HG02610 (cell line): ENCODE data around the gene DNASE2B.

Experiments used
- ATAC-seq: cut with Tn5 transposase; IDR thresholded peaks from one replicate; pipeline ENCODE4 v1.9.1; 2021; ENCODE audit warnings: mild to moderate bottlenecking, moderate library complexity; ENCODE audit not compliant: unreplicated experiment

DNASE2B gene, protein sequence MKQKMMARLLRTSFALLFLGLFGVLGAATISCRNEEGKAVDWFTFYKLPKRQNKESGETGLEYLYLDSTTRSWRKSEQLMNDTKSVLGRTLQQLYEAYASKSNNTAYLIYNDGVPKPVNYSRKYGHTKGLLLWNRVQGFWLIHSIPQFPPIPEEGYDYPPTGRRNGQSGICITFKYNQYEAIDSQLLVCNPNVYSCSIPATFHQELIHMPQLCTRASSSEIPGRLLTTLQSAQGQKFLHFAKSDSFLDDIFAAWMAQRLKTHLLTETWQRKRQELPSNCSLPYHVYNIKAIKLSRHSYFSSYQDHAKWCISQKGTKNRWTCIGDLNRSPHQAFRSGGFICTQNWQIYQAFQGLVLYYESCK

DNA sequence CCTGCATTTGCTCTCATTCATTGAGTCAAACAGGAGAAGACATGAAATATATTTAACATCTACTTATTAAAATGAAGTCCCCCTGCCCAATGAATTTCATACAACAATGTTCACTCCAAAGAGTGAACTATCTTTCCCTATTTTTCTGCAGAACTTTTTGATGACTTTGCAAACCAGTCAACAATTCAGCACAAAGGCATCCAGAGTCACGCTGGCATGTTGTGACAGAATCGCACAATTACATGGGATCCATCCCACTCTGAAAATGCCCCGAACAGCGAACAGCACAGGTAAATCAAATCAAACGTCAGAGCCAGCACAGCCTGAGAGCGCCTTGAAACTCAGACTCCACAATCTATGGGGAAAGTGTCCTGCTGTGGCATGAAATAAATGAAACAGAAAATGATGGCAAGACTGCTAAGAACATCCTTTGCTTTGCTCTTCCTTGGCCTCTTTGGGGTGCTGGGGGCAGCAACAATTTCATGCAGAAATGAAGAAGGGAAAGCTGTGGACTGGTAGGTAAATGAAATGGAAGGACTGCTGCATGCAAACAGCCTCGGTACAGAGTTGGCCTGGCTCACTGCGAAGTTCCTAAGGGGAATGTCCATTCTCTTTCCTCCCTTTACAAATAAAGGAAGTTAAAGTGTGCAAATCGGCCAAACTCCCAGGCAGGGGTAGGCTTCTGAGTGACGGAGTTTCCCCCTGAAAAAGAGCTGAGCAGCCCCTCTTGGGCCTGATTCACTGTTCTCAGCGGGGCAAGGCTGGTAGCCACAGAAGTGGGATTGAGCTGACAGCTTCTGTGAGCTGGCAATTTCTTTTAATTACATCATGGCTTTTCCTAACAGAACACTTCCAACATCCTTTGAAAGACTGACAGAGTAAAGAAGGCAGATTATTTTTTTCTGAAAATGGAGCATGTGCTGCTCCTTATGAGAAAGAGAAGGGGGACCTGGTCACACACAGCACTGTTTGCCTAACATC is at the start of gene DNASE2B:
Gene DNASE2B, plus strand, starts transcription at position 310 of the 981 bp plus-strand sequence. Its CDS starts 81 bp downstream, at position 391.
- ATAC-seq, result no peak

DNA sequence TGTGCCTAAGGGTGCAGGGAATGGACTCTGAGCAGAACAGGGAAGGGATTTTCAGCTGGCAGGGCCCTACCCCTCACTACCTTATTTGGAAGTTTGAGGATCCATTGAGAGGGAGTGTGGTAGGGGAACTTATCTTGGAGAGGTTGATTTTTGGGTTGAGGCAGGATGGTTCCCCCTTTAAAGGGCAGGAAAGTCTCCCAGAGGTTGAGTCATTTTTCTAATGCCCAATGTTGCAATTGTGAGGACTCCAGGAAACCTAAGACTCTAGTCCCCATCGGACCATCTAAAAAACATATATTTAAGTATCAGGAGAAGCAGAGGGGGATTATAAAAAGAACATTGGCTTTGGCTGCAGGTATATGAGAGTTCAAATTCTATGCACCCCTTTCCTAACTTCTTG is 49.5 kb upstream of the DNASE2B start:
- no peak for ATAC-seq

DNA sequence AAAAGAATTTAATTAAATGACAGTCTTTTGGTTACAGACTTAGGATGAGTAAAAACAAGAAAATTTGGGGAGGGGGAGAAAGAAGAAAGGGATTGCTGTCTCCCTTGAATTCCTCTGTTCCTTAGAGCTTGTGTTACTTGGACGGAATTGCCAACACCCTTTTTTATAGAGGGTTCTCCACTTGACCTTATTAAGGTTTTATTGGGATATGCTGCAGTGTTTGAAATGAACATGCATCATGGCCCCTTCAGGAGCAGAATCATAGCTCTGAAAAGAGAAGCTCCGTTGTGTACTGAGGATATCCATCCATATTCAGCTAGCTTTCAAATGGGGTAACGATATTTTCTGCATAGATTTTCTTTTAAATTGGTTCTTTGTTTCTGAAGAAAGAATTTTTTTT is 48.2 kb upstream of the DNASE2B start:
- ATAC-seq, result no peak

DNA sequence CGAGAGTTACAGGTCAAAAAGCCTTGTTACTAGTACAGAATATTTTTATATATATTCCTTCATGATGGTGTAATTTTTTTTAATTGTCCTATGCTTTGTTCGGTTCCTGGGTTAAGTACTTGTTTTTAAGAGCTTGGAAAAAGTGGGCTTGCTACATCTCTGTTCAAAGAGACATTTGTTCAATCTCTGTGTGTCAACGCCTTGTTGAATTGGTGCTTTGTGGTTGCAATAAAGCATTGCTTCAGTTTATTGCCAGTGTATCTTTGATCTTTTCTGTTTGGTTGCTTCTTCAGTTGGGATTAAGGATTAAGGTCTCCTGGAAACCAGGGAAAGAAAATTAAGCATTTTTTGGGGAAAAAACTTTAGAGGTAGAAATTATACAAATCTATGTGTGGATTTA is 47.7 kb upstream of the DNASE2B start:
- ATAC-seq, result no peak

DNA sequence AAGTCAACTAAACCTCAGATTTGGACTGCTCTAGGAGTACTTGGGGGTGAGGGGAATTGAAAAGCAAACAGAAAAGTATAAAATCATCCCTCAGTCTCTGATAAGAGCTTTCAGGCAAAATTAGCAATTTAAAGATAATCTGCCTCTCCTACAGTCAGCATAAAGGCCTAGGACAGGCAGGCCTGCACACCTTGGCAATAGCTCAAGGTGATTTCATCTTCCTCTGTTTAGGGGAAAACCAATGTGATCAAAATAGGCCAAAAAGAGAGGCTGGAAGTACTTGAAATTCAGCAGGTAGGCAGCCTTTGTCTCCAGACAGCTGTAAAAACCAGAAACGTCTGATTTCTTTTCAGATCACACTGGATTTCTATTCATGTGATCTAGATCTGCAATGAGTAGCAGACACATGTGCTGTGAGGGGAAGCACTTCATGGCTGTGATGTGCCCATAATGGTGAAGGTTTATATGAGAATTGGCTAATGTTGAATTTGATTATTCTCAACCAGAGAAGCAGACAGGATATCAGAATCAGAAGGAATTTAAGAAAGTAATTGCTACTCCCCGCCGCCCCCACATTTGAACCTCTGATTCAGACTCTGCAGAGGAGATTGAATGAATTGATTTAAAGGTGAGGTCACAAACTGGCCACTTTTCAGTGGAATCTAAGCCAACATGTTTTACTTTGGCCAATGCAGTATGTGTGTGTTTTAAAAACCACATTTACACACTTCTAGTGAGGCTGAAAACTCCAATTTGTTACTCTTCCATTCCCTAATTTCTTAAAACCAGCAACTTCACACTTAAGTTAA is 45.8 kb upstream of the DNASE2B start:
- no peak for ATAC-seq

DNA sequence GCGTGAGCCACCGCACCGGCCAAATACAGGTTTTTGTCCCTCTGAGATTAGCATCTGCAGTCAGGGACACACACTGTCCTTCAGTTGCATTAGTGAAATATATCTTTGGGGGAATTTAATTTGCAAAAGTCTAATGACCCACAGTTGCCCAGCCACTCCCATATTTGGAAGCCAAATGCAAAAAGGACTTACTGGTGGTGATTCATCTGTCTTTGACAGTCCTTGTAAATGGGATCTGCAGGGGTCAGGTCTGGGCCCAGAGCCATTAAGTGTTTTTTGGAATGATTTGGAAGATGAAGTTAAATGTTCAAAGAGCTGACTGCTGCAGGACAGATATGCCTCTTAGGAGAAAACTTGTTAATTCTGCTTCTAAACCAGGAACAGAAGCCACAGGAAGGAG is 44.6 kb upstream of the DNASE2B start:
- no peak for ATAC-seq

DNA sequence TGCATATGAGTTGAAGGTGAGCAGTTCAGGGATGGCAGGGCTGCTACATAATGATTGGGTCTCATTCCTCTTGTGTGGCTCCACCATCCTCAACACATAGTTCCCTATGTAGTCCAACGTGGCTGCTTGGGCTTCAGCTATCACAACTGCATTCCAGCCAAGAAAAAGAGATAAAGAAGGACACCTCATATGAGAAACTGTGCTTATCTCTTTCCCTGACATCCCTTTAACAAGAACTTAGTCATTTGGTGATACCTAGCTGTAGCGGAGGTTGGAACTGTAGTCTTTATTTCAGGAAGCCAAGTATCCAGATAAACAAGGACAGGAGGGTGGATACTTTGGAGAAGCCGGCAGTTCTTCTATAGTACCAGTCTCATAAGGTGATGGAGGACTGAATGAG is 42.7 kb upstream of the DNASE2B start:
- ATAC-seq, result no peak

DNA sequence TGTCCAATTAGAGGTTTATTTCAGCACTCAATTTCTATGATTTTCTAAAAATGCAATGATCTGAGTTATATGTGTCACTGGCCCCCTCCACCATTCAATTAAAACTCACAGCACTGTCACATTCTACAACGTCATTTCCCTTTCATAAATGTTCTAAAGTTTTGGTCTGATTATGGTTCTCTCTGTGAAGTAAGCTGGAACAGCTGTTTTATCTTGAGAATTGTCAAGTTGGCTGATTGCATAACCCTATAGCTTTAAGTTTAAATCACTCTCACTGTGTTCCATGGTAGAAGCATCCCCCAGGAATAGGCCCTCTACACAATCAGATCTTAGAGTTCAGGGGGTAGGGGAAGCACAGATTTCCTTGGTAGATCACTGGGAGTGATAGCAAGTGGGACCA is 41.4 kb upstream of the DNASE2B start:
- no peak for ATAC-seq

DNA sequence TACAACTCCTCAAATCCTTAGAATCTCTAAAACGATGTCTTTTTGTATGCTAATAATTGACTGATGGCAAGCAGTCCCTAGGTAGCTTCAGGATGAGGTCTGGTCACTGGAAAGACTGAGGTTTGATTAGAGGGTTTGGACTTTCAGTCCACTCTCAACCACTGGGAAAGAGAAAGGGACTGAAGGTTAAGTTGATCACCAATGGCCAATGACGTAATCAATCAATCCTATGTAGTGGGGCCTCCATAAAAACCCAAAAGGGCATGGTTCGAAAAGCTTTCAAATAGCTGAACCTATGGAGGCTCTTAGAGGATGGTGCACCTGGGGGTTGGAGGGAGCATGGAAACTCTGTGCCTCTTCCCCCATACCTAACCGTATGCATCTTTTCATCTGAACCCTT is 39.6 kb upstream of the DNASE2B start:
- no peak for ATAC-seq

DNA sequence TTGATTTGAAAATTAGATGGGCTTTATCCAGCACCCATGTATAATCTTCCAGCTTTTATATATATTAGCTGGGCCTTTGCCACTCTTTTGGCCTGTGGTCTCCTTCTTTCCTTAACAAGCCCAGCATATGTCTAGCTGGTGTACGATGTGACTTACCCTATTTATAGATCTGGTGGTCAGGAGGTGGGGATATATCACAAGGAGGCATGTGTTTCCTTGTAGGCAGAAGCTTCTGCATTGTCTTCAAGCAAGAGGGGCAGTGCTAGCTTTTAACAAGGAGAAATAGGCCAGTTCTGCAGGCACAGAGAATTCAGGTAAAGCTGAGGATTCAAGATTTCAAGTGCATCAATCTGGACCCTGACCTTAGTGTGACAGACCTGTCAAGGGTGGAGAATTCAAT is 38.0 kb upstream of the DNASE2B start:
- no peak for ATAC-seq

DNA sequence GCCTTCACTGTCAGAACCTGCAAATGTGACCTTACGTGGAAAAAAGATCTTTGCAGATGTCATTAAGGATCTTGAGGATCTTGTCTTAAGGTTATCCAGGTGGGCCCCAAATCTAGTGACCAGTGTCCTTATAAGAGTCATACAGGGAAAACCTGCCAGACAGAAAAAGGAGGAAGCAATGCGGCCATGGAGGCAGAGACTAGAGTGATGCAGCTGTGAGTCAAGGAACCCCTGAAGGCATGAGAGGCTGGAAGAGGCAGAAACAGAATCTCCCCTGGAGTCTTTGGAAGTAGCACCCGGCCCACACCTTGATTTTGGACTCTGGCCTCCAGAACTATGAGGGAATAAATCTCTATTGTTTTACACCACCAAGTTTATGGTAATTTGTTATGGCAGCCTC is 36.5 kb upstream of the DNASE2B start:
- no peak for ATAC-seq

DNA sequence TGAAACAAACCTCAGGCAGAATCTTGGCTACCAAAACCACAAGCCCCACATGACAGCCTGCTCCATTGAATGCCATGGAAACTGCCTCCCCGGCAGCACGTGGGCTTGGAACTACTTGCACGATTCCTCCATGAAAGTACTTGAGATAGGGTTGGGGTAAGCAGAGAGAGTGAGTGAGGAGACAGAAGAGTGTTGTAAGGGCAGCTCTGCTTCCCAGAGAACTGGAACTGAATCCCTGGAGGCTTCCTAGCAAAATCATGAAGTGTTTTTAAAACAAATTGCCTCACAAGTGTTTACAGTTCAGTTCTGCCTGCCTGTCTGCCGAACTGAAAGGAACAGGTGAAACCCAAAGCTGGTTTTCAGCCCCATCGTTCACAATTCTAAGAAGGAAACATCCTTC is 35.3 kb upstream of the DNASE2B start:
- no peak for ATAC-seq

DNA sequence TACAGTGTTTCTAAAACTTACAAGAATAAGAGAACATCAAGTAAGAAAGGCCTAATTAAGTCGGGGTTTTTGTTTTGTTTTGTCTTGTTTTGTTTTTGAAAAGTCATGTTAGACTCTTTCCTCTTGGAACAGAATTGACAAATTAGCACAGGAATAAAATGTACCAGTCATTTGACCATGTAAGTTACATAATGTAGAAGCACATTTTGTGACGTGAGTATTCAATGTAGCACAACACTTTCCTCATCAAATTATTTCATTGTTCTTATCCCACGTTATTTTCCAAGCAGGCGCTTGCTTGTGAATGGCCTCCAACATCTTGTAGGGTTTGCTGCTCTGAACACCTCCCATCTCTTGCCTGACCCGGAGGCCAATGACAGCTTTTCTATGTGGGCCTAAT is 34.7 kb upstream of the DNASE2B start:
- no peak for ATAC-seq

DNA sequence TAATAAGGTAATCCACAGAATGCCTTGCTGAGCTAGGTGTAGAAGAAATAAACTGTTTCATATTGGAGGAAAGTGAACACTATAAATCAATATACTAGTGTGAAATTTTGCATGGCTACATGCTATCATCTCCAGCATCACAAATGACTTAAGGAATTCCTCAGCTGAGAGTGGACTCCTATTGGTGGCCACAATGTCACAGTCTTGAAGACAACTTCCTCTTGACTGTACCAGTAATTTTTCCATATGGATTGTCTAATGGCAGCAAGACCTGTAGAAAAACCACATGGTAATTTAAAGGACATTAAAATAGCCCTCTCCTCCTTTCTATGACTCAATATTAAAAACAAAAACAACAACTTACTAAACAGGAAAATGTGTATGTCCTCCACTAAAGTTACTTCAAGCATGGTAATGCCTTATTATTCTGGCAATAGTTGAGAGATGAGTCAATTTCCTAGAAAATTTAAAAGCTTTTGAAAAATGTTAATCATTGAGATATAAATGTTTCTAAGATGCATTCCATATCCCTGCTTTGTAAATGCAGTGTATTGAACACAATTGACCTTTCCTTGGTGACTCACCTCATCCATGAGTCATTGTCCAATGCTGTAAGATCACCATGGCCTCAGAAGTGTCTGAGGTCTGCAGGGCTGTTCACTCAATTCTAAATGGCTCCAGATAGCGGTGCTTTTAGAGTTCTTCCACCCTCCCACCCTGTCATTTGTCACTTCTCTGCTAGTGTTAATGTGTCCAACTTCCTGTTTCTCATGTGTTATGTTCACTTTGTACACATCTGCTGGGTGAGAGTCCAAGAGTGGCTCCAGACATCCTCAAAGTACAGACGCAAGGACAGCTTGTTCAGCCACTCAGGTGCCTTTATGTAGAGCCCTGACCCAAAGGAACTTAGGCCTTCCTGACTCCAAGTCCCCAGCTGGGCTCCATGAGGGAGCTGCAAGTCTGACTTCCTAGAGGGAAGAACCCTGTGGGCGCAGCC is 32.8 kb upstream of the DNASE2B start:
- no peak for ATAC-seq

DNA sequence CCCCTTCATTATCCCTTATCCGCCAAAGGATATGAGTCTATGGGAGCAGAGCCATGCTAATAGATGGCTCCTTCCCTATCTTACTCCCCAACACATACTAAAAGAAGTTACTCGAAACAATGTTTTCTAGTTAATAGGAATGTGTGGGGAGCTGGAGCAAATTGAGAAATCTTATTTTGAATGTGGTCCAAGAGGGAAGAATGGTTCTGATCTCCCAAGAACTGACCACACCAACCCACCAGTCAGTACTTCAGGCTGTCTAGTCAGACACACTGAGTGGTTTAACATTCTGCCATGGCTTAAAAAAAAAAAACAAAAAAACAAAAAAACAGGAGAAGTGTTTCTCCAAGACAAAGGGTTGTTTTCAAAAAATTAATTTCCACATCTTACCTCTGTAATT is 31.5 kb upstream of the DNASE2B start:
- no peak for ATAC-seq

DNA sequence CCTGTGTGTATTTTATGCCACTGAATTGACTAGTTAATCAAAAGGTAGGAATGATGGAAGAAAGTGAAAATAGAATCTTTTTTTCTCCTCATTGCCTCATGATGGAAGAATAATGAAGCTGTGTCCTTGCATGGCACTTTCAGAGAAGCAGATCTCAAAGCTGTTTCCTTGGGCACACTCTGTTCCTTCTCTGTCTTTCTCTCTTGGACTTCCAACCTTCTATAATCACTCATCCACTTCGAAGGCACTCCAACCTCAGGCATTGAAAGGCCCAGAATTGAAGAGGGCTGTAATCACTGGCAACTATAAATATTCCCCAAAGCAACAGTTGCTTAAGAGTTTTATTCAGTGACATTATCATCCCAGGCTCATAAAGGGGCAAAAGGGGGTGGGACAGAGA is 31.1 kb upstream of the DNASE2B start:
- no peak for ATAC-seq

DNA sequence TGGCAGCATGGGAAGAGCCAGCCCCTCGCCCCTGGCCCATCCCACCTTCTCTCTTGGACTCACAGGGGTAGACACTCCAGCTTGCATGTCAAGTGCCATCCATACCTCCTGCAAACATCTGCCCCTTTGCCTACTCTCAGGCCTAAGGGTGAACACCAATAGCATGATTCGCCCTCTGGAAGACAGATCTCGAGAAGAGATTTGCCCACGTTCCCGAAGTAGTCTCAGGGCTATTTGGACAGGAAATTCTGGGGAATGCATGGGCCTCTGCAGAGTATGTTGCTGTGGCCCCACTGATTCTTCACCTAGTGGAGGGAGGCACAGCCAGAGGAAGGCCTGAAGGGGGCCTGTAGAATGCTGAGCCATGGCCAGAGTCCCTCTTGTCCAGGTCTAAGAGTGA is 29.8 kb upstream of the DNASE2B start:
- ATAC-seq, result no peak

DNA sequence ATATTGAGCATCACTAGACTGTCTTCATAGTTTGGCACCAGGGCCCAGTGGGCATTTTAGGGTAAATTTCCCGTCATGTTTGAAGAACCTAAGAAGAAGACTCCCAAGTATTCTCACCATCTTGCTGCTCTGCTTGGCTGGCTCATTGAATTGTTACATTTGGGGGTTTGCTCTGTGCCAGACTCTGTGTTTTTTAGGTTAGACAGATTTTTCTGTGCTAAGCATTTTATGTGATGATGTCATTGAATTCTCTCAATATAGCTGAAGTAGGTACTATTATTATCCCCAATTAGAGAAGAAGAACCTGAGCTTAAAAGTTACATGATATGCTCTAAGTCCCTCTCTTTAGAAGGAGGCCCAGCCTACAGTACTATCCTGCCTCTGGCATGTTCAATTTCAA is 28.0 kb upstream of the DNASE2B start:
- no peak for ATAC-seq

DNA sequence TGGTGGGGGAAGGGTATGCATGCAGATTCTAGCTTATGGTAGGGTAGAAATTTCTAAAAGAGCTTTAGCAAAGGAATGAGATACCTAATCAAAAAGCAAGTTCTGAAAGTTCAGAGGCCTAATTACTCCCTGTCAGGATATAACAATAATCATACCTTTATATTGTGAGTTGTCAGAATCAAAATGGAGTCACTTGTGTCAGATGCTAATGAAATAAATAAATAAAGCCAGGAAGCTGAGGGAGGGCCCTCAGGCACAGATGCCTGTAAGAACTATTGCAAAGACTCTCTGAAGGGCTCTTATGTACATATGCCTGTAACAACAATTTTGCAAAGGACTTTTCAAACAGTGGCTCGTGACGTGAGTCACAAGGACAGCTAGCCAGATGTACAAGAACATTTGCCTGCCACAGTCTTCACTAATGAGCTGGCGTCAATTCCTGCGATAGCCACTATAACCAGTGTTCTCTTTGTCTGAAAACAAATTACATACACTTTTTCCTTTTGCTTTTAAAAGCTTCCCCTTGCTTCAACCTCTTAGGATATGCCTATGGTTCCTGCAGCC is 27.4 kb upstream of the DNASE2B start:
- no peak for ATAC-seq
